Hepatocyte (in vitro differentiated cells): ENCODE data around the gene KANK2. TPM values are rescaled to one million over a fixed set of nuclear protein-coding genes. Genes with fewer than 3 reads are reported as not detected.

Source experiments
- DNase-seq: peaks from one replicate; pipeline ENCODE4 v3.0.0-alpha.2; 2016; ENCODE audit warnings: low spot score
- H2AFZ ChIP-seq: fragments of 200-600 bp; sonication (generic); 2 replicates; pipeline ENCODE4 v1.6.0; 2016; ENCODE audit warnings: antibody characterized with exemption, mild to moderate bottlenecking
- H3K27ac ChIP-seq: fragments of 200-600 bp; sonication (generic); 2 replicates; pipeline ENCODE4 v1.5.1; 2016; ENCODE audit warnings: mild to moderate bottlenecking
- H3K27me3 ChIP-seq: fragments of 200-600 bp; sonication (generic); 2 replicates; pipeline ENCODE4 v1.6.1; 2016
- H3K36me3 ChIP-seq: fragments of 200-600 bp; sonication (generic); replicated peaks from 2 replicates; pipeline ENCODE4 v1.5.1; 2016; ENCODE audit warnings: low read depth; ENCODE audit not compliant: insufficient read depth
- H3K4me1 ChIP-seq: fragments of 200-600 bp; sonication (generic); 2 replicates; pipeline ENCODE4 v1.5.1; 2016; ENCODE audit warnings: mild to moderate bottlenecking, moderate library complexity; ENCODE audit not compliant: insufficient read depth
- H3K4me2 ChIP-seq: fragments of 200-600 bp; sonication (generic); 2 replicates; pipeline ENCODE4 v1.6.0; 2016
- H3K4me3 ChIP-seq: fragments of 200-600 bp; sonication (generic); 2 replicates; pipeline ENCODE4 v1.5.1; 2016; ENCODE audit warnings: mild to moderate bottlenecking
- H3K79me2 ChIP-seq: fragments of 200-600 bp; sonication (generic); 2 replicates; pipeline ENCODE4 v1.6.0; 2017; ENCODE audit warnings: mild to moderate bottlenecking
- H3K9me2 ChIP-seq: fragments of 200-600 bp; sonication (generic); replicated peaks from 2 replicates; pipeline ENCODE4 v1.6.0; 2017; ENCODE audit warnings: mild to moderate bottlenecking; ENCODE audit not compliant: insufficient read depth
- H3K9me3 ChIP-seq: fragments of 200-600 bp; sonication (generic); 2 replicates; pipeline ENCODE4 v1.5.1; 2016; ENCODE audit warnings: low read depth, mild to moderate bottlenecking
- H4K20me1 ChIP-seq: fragments of 200-600 bp; sonication (generic); 2 replicates; pipeline ENCODE4 v1.6.0; 2016; ENCODE audit warnings: mild to moderate bottlenecking; ENCODE audit not compliant: insufficient read depth, poor library complexity, severe bottlenecking
- EZH2 ChIP-seq: fragments of 200-600 bp; sonication (generic); IDR thresholded peaks from 2 replicates; pipeline ENCODE4 v1.6.1; 2016; ENCODE audit warnings: antibody characterized with exemption, mild to moderate bottlenecking, borderline replicate concordance
- EZH2phosphoT487 ChIP-seq: fragments of 200-600 bp; sonication (generic); IDR thresholded peaks from one replicate; pipeline ENCODE4 v1.6.1; 2018; ENCODE audit warnings: antibody characterized with exemption, mild to moderate bottlenecking, low read depth, moderate library complexity; ENCODE audit not compliant: unreplicated experiment, severe bottlenecking
- WGBS: methylation state at CpG from one replicate; pipeline ENCODE4 v1.1.6; 2016; ENCODE audit warnings: low lambda C conversion rate; ENCODE audit errors: missing lambda C conversion rate; 5-methylcytosine and 5-hydroxymethylcytosine counted together
- polyA plus RNA-seq: library from polyadenylated mRNA; unstranded; fragments of >200 nt; fragmentation: Nextera tagmentation; extraction: Ambion mirVana; gene quantifications from 2 replicates; pipeline ENCODE4 v1.2.1, GENCODE V29; 2016
- total RNA-seq: library from RNA; depleted of rRNA; stranded (reverse); fragments of >200 nt; gene quantifications from 2 replicates; pipeline ENCODE4 v1.2.3, GENCODE V29; 2014
- TF ChIP-seq, protein P1 (sequence below): fragments of 200-600 bp; sonication (generic); IDR thresholded peaks from 2 replicates; pipeline ENCODE4 v1.5.1; 2016; ENCODE audit warnings: antibody characterized with exemption, mild to moderate bottlenecking; ENCODE audit not compliant: poor library complexity

The KANK2 gene
- total and polyA plus RNA-seq, 2 experiments from 2014 or later: 39.6 to 60.3 TPM

DNA sequence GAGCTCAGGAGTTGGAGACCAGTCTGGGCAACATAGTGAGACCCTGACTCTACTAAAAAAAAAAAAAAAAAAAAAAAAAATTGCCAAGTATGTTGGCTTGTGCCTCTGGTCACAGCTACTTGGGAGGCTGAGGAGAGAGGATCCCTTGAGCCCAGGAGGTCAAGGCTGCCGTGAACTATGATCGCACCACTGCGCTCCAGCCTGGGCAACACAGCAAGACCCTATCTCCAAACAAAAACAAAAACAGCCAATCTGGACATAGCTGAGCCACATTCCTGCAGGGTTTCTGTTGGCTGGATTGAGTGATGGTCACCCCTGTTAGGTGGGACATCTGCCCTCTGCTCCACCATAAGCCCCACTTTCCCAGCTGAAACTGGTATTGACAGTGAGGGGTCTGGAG is 28.5 kb upstream of the KANK2 start:
- H3K36me3 ChIP-seq: peaks cover 3% of the 10 kb centered on the region
- no peak for TF ChIP-seq EZH2
- TF ChIP-seq EZH2phosphoT487: no peak
- TF ChIP-seq, protein P1, sequence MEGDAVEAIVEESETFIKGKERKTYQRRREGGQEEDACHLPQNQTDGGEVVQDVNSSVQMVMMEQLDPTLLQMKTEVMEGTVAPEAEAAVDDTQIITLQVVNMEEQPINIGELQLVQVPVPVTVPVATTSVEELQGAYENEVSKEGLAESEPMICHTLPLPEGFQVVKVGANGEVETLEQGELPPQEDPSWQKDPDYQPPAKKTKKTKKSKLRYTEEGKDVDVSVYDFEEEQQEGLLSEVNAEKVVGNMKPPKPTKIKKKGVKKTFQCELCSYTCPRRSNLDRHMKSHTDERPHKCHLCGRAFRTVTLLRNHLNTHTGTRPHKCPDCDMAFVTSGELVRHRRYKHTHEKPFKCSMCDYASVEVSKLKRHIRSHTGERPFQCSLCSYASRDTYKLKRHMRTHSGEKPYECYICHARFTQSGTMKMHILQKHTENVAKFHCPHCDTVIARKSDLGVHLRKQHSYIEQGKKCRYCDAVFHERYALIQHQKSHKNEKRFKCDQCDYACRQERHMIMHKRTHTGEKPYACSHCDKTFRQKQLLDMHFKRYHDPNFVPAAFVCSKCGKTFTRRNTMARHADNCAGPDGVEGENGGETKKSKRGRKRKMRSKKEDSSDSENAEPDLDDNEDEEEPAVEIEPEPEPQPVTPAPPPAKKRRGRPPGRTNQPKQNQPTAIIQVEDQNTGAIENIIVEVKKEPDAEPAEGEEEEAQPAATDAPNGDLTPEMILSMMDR: no peak
- H3K4me3 ChIP-seq: no peak overlapping the region
- no peaks in the 10 kb centered on the region for H3K4me1 ChIP-seq
- H3K9me2 ChIP-seq: no peaks in the 10 kb centered on the region
- no peaks in the 10 kb centered on the region for H4K20me1 ChIP-seq
- no peak overlapping the region for H3K27ac ChIP-seq
- WGBS: 100% methylated on average over 3 of the region's 3 CpGs
- no peaks in the 10 kb centered on the region for H3K9me3 ChIP-seq
- no peaks in the 10 kb centered on the region for H3K79me2 ChIP-seq
- no peak overlapping the region for H3K4me2 ChIP-seq
- H3K27me3 ChIP-seq: no peaks in the 10 kb centered on the region
- no peak overlapping the region for H2AFZ ChIP-seq
- no peak for DNase-seq

DNA sequence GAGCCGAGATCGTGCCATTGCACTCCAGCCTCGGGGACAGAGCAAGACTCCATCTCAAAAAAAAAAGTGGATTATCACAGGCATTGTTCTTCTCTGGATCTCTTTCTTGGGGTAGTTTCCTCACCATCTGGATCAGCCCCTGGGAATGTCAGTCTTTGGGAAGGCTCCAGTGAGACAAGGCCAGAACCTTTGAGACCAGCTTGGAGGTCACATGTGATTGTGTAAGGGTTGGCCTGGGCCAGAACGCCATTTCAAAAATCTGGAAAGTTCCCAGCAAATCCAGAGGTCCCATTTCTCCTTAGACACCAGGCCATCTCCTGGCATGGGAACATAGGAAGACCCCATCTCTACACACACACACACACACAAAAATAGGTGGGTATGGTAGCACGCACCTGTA is 27.8 kb upstream of the KANK2 start:
- DNase-seq: no peak
- no peaks in the 10 kb centered on the region for H3K9me2 ChIP-seq
- WGBS: 97% methylated on average over 5 of the region's 5 CpGs
- H3K79me2 ChIP-seq: no peaks in the 10 kb centered on the region
- H4K20me1 ChIP-seq: no peaks in the 10 kb centered on the region
- no peaks in the 10 kb centered on the region for H3K9me3 ChIP-seq
- H3K27ac ChIP-seq: no peak overlapping the region
- TF ChIP-seq EZH2phosphoT487: no peak
- TF ChIP-seq EZH2: no peak
- TF ChIP-seq, protein P1: no peak
- no peak overlapping the region for H2AFZ ChIP-seq
- no peaks in the 10 kb centered on the region for H3K27me3 ChIP-seq
- H3K4me2 ChIP-seq: no peak overlapping the region
- no peaks in the 10 kb centered on the region for H3K4me1 ChIP-seq
- H3K36me3 ChIP-seq: peaks cover 3% of the 10 kb centered on the region
- no peak overlapping the region for H3K4me3 ChIP-seq

DNA sequence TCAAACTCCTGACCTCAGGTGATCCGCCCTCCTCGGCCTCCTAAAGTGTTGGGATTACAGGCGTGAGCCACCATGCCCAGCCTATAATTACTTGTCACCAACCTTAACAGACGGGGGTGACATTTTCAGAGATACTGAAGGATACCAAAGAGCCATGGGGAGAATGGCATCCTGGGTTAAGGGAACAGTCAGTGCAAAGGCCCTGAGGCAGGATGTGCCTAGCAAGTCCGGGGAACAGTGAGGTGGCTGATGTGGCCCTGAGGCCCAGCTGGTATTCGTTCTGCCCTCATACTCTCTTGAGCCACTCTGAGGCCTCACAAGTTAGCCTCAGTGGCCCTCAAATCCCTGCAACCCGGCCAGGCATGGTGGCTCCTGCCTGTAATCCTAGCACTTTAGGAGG is 27.1 kb upstream of the KANK2 start:
- Histone ChIP-seq H2AFZ (no peak overlapping the region), H3K4me2 (no peak overlapping the region), H3K9me2 (no peaks in the 10 kb centered on the region), H3K27me3 (no peaks in the 10 kb centered on the region), H3K9me3 (no peaks in the 10 kb centered on the region), H4K20me1 (no peaks in the 10 kb centered on the region), H3K36me3 (peaks cover 3% of the 10 kb centered on the region), H3K27ac (no peak overlapping the region), H3K4me1 (no peaks in the 10 kb centered on the region), H3K4me3 (no peak overlapping the region), H3K79me2 (no peaks in the 10 kb centered on the region)
- TF ChIP-seq EZH2 (no peak), EZH2phosphoT487 (no peak)
- TF ChIP-seq, protein P1: no peak
- 92% methylated on average over 7 of the region's 7 CpGs for WGBS
- DNase-seq: no peak

DNA sequence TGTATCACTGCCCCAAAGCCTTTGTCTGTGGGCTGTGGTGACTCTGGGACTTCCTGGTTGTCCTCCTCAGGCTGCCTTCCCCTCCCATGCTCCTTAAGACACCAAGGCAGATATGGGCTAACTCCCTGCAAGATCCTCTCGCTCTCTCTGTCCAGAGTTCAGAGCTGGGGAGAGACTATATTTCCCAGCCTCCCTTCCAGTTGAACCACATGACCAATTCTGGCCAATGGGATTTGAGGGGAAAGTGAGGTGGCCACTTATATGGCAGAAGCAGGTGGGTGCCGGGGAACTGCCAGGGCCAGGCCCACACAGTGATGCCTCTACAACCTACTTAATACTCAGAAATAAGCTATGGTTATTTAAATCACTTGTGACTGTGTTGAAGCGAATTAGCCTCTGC is 25.9 kb upstream of the KANK2 start:
- Histone ChIP-seq H3K9me2 (no peaks in the 10 kb centered on the region), H3K4me3 (no peak overlapping the region), H3K79me2 (no peaks in the 10 kb centered on the region), H3K27ac (no peak overlapping the region), H3K4me1 (no peaks in the 10 kb centered on the region), H2AFZ (no peak overlapping the region), H3K36me3 (peaks cover 3% of the 10 kb centered on the region), H4K20me1 (no peaks in the 10 kb centered on the region), H3K27me3 (no peaks in the 10 kb centered on the region), H3K4me2 (no peak overlapping the region), H3K9me3 (no peaks in the 10 kb centered on the region)
- WGBS: 97% methylated on average over 3 of the region's 3 CpGs
- no peak for DNase-seq
- no peak for TF ChIP-seq EZH2
- TF ChIP-seq, protein P1: no peak
- TF ChIP-seq EZH2phosphoT487: no peak
